ENCODE measurements around the gene MYO1H. TPM values are rescaled to one million over a fixed set of nuclear protein-coding genes. Genes with fewer than 3 reads are reported as not detected.

The MYO1H gene
- total and polyA plus RNA-seq, 4 donors, result 0.06 to 0.15 (median 0.09) TPM; not detected in 1

- no peak for ATAC-seq (ENCODE audit: insufficient read depth, low FRiP score)
- H3K27ac ChIP-seq (ENCODE audit: low read depth in 1 of 2, low read length in 1 of 2), result no peak overlapping the region
- H3K27me3 ChIP-seq (ENCODE audit: control insufficient read depth in 3 of 3, insufficient read depth in 3 of 3, low read length in 2 of 3), result no peaks in the 10 kb centered on the region
- no peak for DNase-seq
- TF ChIP-seq CTCF (IDR thresholded peaks at IDR 0.05; ENCODE audit: control extremely low read depth, extremely low read depth), result no peak
- H3K4me3 ChIP-seq, result no peak overlapping the region
- no peak overlapping the region for H3K9ac ChIP-seq (ENCODE audit: insufficient read depth in 1 of 2, low read length in 2 of 2)
- no peaks in the 10 kb centered on the region for H3K9me3 ChIP-seq (ENCODE audit: control insufficient read depth in 4 of 4, insufficient read depth in 3 of 4, low read length in 3 of 4)
- peaks cover 0 to 3% (median 0%) of the 10 kb centered on the region in 5 donors for H3K4me1 ChIP-seq (ENCODE audit: control insufficient read depth in 5 of 5, insufficient read depth in 5 of 5, low read length in 5 of 5)
- peaks cover 7 to 33% (median 29%) of the 10 kb centered on the region in 4 donors for H3K36me3 ChIP-seq (ENCODE audit: control insufficient read depth in 4 of 4, insufficient read depth in 4 of 4, low read length in 4 of 4)
- WGBS, 2 donors, result 92 to 94% methylated on average over 8 of the region's 8 CpGs
These were observed 101.1 kb downstream of the MYO1H start for GRCh38 chr12:109448707-109449390.

GRCh38 chr12:109449845-109450532 is 102.3 kb downstream of the MYO1H start:
- Histone ChIP-seq H3K27ac (ENCODE audit: low read depth in 1 of 2, low read length in 1 of 2) (no peak overlapping the region), H3K9me3 (ENCODE audit: control insufficient read depth in 4 of 4, insufficient read depth in 3 of 4, low read length in 3 of 4) (no peaks in the 10 kb centered on the region), H3K36me3 (ENCODE audit: control insufficient read depth in 4 of 4, insufficient read depth in 4 of 4, low read length in 4 of 4) (peaks cover 17 to 41% (median 36%) of the 10 kb centered on the region in 4 donors), H3K4me3 (no peak overlapping the region), H3K4me1 (ENCODE audit: control insufficient read depth in 5 of 5, insufficient read depth in 5 of 5, low read length in 5 of 5) (peaks cover 0 to 3% (median 0%) of the 10 kb centered on the region in 5 donors), H3K27me3 (ENCODE audit: control insufficient read depth in 3 of 3, insufficient read depth in 3 of 3, low read length in 2 of 3) (no peaks in the 10 kb centered on the region), H3K9ac (ENCODE audit: insufficient read depth in 1 of 2, low read length in 2 of 2) (no peak overlapping the region)
- DNase-seq (no peak), ATAC-seq (ENCODE audit: insufficient read depth, low FRiP score) (no peak)
- 86 to 87% methylated on average over 16 of the region's 16 CpGs for WGBS, 2 donors
- no peak for TF ChIP-seq CTCF (IDR thresholded peaks at IDR 0.05; ENCODE audit: control extremely low read depth, extremely low read depth)

- Histone ChIP-seq H3K4me3 (no peak overlapping the region), H3K27me3 (ENCODE audit: control insufficient read depth in 3 of 3, insufficient read depth in 3 of 3, low read length in 2 of 3) (no peaks in the 10 kb centered on the region), H3K9me3 (ENCODE audit: control insufficient read depth in 4 of 4, insufficient read depth in 3 of 4, low read length in 3 of 4) (no peaks in the 10 kb centered on the region), H3K27ac (ENCODE audit: low read depth in 1 of 2, low read length in 1 of 2) (no peak overlapping the region), H3K9ac (ENCODE audit: insufficient read depth in 1 of 2, low read length in 2 of 2) (no peak overlapping the region), H3K4me1 (ENCODE audit: control insufficient read depth in 5 of 5, insufficient read depth in 5 of 5, low read length in 5 of 5) (peaks cover 0 to 3% (median 0%) of the 10 kb centered on the region in 5 donors), H3K36me3 (ENCODE audit: control insufficient read depth in 4 of 4, insufficient read depth in 4 of 4, low read length in 4 of 4) (peaks cover 27 to 47% (median 42%) of the 10 kb centered on the region in 4 donors)
- ATAC-seq (ENCODE audit: insufficient read depth, low FRiP score), result no peak
- DNase-seq, result no peak
- 45 to 48% methylated on average over 4 of the region's 4 CpGs for WGBS, 2 donors
- TF ChIP-seq CTCF (IDR thresholded peaks at IDR 0.05; ENCODE audit: control extremely low read depth, extremely low read depth), result no peak
These were observed 103.3 kb downstream of the MYO1H start for GRCh38 chr12:109450980-109451379.
